HG03103 (cell line): ENCODE data around the gene ARHGAP8.

Source experiments
- ATAC-seq: cut with Tn5 transposase; IDR thresholded peaks from one replicate; pipeline ENCODE4 v1.9.1; 2021; ENCODE audit warnings: low read depth; ENCODE audit not compliant: unreplicated experiment

The ARHGAP8 gene

GRCh38 chr22:44724416-44724815 is 28.0 kb upstream of the ARHGAP8 start:
- ATAC-seq: no peak

- ATAC-seq: no peak
Observed at GRCh38 chr22:44724859-44725258, 27.5 kb upstream of the ARHGAP8 start.

- ATAC-seq: no peak
Observed at GRCh38 chr22:44726439-44726838, 25.9 kb upstream of the ARHGAP8 start.

- no peak for ATAC-seq
Observed at GRCh38 chr22:44727148-44727547, 25.2 kb upstream of the ARHGAP8 start.

- no peak for ATAC-seq
Observed at GRCh38 chr22:44727709-44728108, 24.7 kb upstream of the ARHGAP8 start.

- no peak for ATAC-seq
Observed at GRCh38 chr22:44728761-44729324, 23.5 kb upstream of the ARHGAP8 start.

- ATAC-seq: no peak
Observed at GRCh38 chr22:44729391-44730021, 22.9 kb upstream of the ARHGAP8 start.

- ATAC-seq: no peak
Observed at GRCh38 chr22:44730022-44730393, 22.4 kb upstream of the ARHGAP8 start.

GRCh38 chr22:44730490-44731356 is 21.7 kb upstream of the ARHGAP8 start:
- no peak for ATAC-seq

GRCh38 chr22:44731357-44731970 is 20.9 kb upstream of the ARHGAP8 start:
- ATAC-seq: no peak

- ATAC-seq: no peak
Observed at GRCh38 chr22:44732017-44732561, 20.3 kb upstream of the ARHGAP8 start.

- no peak for ATAC-seq
Observed at GRCh38 chr22:44732661-44733060, 19.7 kb upstream of the ARHGAP8 start.

- no peak for ATAC-seq
Observed at GRCh38 chr22:44733426-44734106, 18.8 kb upstream of the ARHGAP8 start.

GRCh38 chr22:44734278-44734677 is 18.1 kb upstream of the ARHGAP8 start:
- ATAC-seq: no peak

GRCh38 chr22:44734801-44735517 is 17.4 kb upstream of the ARHGAP8 start:
- ATAC-seq: no peak

- no peak for ATAC-seq
Observed at GRCh38 chr22:44735518-44736428, 16.6 kb upstream of the ARHGAP8 start.

GRCh38 chr22:44736581-44737405 is 15.6 kb upstream of the ARHGAP8 start:
- ATAC-seq: no peak
